Body of pancreas (tissue), 4 donors: ENCODE measurements around the gene CDKN1B. TPM values are rescaled to one million over a fixed set of nuclear protein-coding genes. Genes with fewer than 3 reads are reported as not detected.
A peak's percentile ranks its signal among the peaks of the same experiment; 100 is the strongest.

ENCODE experiments used
- ATAC-seq: fragments of 150-250 bp; one replicate; pipeline ENCODE4 v1.9.1; 2016
- DNase-seq, 4 donors: peaks; one replicate each; pipeline ENCODE4 v3.0.0-alpha.2; 2019
- H3K27ac ChIP-seq, 4 donors: fragments of 200-600 bp; sonication (generic); 1 replicate in 3 of 4; 2 replicates in 1 of 4; pipeline versions ENCODE4 v1.5.1 to v1.6.1; 2016 to 2019; ENCODE audit warnings: mild to moderate bottlenecking in 1 of 4, mixed read lengths in 1 of 4, moderate library complexity in 1 of 4
- H3K27me3 ChIP-seq, 2 donors: fragments of 200-600 bp; sonication (generic); one replicate each; pipeline ENCODE4 v1.6.0; 2016; ENCODE audit warnings: mild to moderate bottlenecking in 1 of 2
- H3K36me3 ChIP-seq, 2 donors: fragments of 200-600 bp; sonication (generic); replicated peaks in 1 of 2; 2 replicates each; pipeline ENCODE4 v1.5.1; 2016; ENCODE audit warnings: low read depth in 2 of 2; ENCODE audit not compliant: insufficient read depth in 1 of 2
- H3K4me1 ChIP-seq: fragments of 200-600 bp; sonication (generic); one replicate; pipeline ENCODE4 v1.6.0; 2016
- H3K4me3 ChIP-seq, 2 donors: fragments of 200-600 bp; sonication (generic); 1 replicate in 1 of 2; 2 replicates in 1 of 2; pipeline ENCODE4 v1.5.1; 2016 to 2019
- H3K9me3 ChIP-seq, 3 donors: fragments of 200-600 bp; sonication (generic); 1 replicate in 2 of 3; 2 replicates in 1 of 3; pipeline ENCODE4 v1.5.1; 2016
- CTCF ChIP-seq, 7 experiments: fragments of 450-650 bp in 4 of 7; fragments of 200-600 bp in 3 of 7; sonication (generic) in 3 of 7; IDR thresholded peaks; one replicate each; pipeline ENCODE4 v1.5.1; 2016 to 2019; ENCODE audit warnings: antibody characterized with exemption in 7 of 7
- POLR2A ChIP-seq, 3 donors: fragments of 450-650 bp; IDR thresholded peaks; one replicate each; pipeline ENCODE4 v1.6.1; 2016; ENCODE audit warnings: antibody characterized with exemption in 3 of 3, mild to moderate bottlenecking in 2 of 3
- WGBS, 2 donors: methylation state at CpG; one replicate each; pipeline ENCODE4 v1.1.5; 2017; 5-methylcytosine and 5-hydroxymethylcytosine counted together
- intact Hi-C: fragments of 100-400 bp; cut with DNase I; formaldehyde crosslinking; loops from one replicate; pipeline ENCODE4 v1.15.1; 2023
- total RNA-seq, 2 donors: library from RNA; depleted of rRNA; stranded (reverse); fragments of >200 nt; gene quantifications; one replicate each; pipeline ENCODE4 v1.1.0, GENCODE V29; 2016

The CDKN1B gene
- total RNA-seq, 2 donors from 2014 or later: 11.9 to 28.3 TPM

DNA sequence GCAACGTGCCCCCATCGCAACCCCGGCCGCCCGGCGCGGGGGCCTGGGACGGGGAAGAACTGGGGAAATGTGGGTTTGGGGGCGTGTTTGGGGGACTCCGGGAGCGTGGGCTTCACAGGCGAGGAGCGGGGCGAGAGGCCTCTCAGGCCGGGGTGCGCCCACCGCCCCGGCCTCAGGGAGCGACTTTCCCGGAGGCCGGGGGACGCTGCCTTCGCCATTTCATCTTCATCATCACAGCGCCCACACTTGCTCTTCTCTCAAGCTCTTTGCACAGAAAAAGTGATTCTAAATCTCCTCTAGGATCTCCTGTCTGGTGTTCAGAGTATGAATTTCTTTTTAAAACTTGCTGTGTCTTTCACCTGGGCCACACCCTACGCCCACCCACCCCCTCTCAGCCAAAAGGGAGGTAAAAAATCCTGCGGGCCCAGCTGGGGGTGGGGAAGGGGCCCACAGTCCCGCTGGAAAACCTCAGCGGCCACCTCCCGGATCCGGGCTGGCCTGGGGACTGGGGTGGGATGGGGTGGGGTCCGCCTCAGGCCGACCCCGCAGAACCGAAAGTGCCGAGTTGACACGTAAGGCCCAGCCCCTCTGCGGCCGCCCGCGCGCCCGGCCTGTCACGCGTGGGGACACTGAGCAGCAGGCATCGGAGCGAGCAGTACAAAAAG lies 7.4 kb downstream of the CDKN1B start:
- Histone ChIP-seq H3K27ac (peak overlapping the region; percentile 93 to 100 (median 97)), H3K9me3 (no peaks in the 10 kb centered on the region), H3K4me1 (peaks cover 40% of the 10 kb centered on the region), H3K36me3 (peaks cover 0 to 4% of the 10 kb centered on the region in 2 donors), H3K27me3 (no peaks in the 10 kb centered on the region), H3K4me3 (peak overlapping the region; percentile 37 to 63)
- TF ChIP-seq POLR2A (IDR thresholded peaks at IDR 0.05): no peak
- no peak for TF ChIP-seq CTCF (IDR thresholded peaks at IDR 0.05)
- peak in 1 of 4 donors; percentile 10 for DNase-seq
- ATAC-seq: peak; percentile 0
- intact Hi-C loops: no loop called here
- WGBS, 2 donors: 1% methylated on average over 28 to 45 of the region's 46 CpGs

DNA sequence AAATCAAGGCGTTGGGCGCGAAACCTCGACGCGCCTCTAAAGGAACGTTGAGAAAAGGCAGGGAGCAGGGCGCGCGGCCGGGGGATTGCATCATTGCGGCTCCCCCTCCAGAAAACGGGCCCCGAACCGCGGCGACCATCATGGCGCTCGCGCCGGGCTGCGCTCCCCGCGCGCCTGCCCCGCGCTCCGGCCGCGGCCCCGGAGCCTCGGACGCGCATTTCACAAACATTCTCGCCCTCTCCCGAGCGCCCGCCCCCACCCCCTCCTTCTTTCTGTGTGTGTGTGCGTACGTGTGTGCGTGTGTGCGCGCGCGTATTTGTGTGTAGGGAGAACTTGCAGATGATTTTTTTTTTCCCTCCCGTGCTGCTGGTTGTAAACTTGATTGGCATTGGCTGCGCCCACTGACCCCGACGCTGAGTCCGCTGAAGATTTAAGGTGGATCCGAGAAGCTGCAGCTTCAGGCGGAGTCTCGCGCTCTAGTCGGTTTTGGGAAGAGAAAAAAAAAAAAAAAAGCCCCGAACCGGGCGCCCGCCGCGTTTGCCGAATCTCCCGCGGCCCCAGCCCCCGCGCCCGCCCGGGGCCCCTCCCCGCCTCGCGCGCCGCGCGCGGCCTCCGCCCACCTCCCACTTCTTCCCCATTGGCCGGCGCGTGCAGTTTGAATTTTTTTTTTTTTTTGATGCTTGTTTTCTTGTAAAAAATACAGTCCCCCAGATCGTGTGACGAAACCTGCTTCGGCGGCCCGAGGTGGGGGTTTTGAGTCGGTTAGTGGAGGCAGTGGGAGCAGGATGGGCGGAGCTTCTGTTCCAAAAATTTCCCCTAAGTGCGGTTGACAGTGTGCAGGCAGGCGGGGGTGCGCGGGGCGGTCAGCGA lies 8.2 kb downstream of the CDKN1B start:
- peak; percentile 87 for ATAC-seq

DNA sequence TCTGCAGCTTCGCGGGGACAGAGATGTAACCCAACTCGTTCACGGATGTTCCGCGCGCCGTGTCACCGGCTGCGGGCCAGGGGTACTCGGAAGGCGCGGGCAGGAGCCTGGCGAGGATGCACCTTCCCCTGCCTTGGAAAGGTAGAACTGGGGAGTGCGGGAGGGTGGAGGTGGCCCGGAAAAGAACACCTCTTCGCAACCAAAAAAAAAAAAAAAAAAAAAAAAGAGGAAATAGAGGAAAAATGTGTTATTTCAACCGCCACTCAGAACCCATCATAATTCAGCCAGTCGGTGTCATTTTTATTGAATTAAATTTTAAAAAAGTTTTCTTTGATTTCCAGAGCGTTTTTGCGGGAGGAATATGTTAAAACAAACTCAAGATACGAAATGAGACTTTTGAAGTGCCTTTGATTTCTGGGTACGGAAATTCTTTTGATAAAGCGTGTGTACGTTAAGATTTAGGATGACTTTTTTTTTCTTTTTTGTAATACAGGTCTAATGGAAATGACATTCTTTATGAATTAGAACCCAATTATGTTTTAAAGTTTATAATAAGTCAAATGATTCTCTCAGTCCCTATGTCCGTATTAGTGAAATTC lies 8.9 kb downstream of the CDKN1B start:
- no peak for TF ChIP-seq POLR2A (IDR thresholded peaks at IDR 0.05)
- TF ChIP-seq CTCF (IDR thresholded peaks at IDR 0.05): no peak
- H3K9me3 ChIP-seq: no peaks in the 10 kb centered on the region
- no peaks in the 10 kb centered on the region for H3K27me3 ChIP-seq
- intact Hi-C loops: no loop called here
- 1 to 2% methylated on average over 25 to 26 of the region's 26 CpGs for WGBS, 2 donors
- peaks cover 26% of the 10 kb centered on the region for H3K4me1 ChIP-seq
- ATAC-seq (no peak), DNase-seq (no peak)
- peak overlapping the region; percentile 79 to 100 (median 96) for H3K27ac ChIP-seq
- H3K4me3 ChIP-seq: peak overlapping the region in 1 of 2 donors; percentile 73
- H3K36me3 ChIP-seq: peaks cover 0 to 3% of the 10 kb centered on the region in 2 donors

More for the DNA sequence above, 8.2 kb downstream of the CDKN1B start:
- Histone ChIP-seq H3K9me3 (no peaks in the 10 kb centered on the region), H3K36me3 (peaks cover 0 to 4% of the 10 kb centered on the region in 2 donors), H3K27me3 (no peaks in the 10 kb centered on the region), H3K27ac (peak overlapping the region; percentile 93 to 100 (median 97)), H3K4me3 (peak overlapping the region; percentile 37 to 73), H3K4me1 (peaks cover 34% of the 10 kb centered on the region)
- intact Hi-C loops: no loop called here
- 0 to 1% methylated on average over 73 to 86 of the region's 93 CpGs for WGBS, 2 donors
- peak in 4 of 7 experiments; percentile 26 to 31 (median 29) for TF ChIP-seq CTCF (IDR thresholded peaks at IDR 0.05)
- TF ChIP-seq POLR2A (IDR thresholded peaks at IDR 0.05): peak; percentile 82 to 86 (median 82)
- DNase-seq: peak; percentile 92 to 98 (median 96)

GRCh38 chr12:12726555-12727093 lies 9.5 kb downstream of the CDKN1B start:
- H3K4me3 ChIP-seq: no peak overlapping the region
- H3K9me3 ChIP-seq: no peaks in the 10 kb centered on the region
- TF ChIP-seq CTCF (IDR thresholded peaks at IDR 0.05): no peak
- TF ChIP-seq POLR2A (IDR thresholded peaks at IDR 0.05): no peak
- no peaks in the 10 kb centered on the region for H3K27me3 ChIP-seq
- ATAC-seq: no peak
- peak overlapping the region in 3 of 4 donors; percentile 6 to 99 (median 93) for H3K27ac ChIP-seq
- intact Hi-C loops: no loop called here
- 19 to 21% methylated on average over 6 of the region's 6 CpGs for WGBS, 2 donors
- no peaks in the 10 kb centered on the region for H3K36me3 ChIP-seq
- no peak for DNase-seq
- H3K4me1 ChIP-seq: peaks cover 21% of the 10 kb centered on the region
